HG03460 (cell line): ENCODE data around the gene DYNC1I2.
"Not testable (repeated sequence)": the region's sequence is repeated elsewhere in the genome, so short reads cannot be mapped to it uniquely, and the experiment has no call there.

Source experiments
- ATAC-seq: cut with Tn5 transposase; IDR thresholded peaks from one replicate; pipeline ENCODE4 v1.9.1; 2021; ENCODE audit not compliant: unreplicated experiment

DYNC1I2 gene

DNA sequence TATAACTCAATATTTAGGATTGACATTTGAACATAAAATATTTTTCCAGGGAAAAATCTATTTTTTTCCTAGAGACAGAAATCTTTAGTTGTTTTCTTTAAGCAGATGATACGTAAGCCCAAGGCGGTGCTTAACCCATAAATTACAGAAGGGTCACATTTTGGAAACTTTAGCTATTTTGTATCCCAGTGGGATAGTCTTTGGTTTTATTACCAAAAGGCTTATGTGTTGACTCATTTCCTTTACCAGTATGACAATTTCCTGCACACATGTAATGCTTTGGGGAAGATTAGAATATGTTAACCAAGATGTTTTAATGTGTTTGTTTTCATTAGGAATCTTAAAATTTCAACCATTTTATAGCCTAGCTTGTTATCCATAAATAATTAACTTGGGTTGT is 24.8 kb downstream of the DYNC1I2 start:
- ATAC-seq, result no peak

DNA sequence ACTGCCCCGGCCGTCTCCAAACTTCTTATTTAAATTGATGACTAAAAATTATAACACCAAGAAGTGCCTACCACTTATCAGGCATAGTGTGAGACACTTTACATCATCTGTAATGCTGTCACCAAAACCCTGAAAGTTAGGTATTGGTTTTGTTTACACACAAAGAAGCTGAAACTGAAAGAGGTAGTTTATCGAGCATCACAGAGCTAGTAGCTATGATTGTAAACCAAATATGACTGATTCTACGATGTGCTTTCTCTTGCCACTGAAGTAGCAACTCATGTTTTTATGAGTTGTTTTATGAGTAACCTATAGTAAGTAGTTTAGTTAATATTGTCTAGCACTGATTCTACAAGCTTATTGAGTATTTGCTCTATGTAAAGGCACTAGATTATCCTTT is 31.5 kb downstream of the DYNC1I2 start:
- ATAC-seq, result peak; percentile 57

DNA sequence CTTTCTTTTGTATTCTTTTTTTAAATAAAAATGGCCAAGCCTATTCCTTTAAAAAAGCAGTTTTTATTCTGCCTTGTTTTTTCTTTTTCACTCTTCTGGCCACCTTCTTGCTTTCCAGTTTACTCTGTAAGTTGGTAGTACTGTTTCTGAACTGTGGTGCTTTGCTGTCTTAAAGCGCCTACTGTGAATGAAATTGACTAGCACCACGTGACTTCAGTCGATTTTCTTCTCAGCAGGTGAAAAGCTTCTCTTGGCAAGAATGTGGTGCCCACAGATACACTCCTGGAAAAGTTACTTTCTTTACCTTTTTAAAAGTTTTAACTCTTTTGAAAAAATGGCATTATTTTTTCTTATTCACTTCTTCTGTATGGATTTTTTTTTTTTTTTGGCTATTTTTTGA is 32.4 kb downstream of the DYNC1I2 start:
- no peak for ATAC-seq

DNA sequence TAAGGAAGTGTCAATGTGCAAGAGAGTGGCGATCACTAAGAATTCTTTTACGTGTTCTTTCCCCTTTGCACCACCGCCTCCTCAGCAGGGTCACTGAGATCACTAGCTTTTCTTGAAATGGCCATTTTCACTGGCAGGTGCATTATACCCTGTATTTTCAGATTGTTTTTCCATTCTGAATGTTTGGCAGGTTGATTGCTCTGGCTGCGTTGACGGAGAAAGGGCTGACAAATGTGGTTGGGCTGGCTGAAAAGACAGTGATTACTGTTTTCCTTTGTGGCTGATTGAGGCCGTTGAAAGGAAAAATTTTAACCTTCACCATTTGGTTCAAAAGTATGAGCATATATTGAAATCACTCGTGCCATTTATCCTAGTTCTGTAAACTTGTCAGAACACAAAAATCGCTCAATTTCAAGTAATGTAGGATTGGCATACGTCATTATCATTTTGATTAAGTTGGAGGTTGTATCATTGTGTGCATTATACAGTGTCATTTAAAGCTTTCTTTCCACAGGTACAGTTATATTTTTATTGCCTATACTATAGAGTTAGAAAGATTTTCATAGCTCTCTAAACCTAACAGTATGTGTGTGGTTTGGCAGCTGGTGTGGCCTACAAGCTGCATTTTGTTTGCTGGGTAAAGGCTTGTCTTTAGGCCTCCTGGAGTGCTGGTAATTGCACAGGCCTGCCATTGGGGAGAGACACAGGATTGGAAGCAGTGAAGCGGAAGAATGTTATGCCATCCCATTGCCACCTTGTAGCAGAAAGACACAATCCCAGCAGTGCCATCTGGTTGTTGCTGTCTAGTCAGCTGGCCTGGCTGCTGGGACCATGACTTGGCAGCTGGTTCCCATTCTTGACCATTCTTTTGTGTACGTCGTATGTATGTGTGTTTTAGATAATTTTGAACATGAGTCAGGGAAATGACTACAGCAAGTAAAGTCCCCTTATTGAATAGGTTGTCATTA is 36.7 kb downstream of the DYNC1I2 start:
- ATAC-seq, result no peak

DNA sequence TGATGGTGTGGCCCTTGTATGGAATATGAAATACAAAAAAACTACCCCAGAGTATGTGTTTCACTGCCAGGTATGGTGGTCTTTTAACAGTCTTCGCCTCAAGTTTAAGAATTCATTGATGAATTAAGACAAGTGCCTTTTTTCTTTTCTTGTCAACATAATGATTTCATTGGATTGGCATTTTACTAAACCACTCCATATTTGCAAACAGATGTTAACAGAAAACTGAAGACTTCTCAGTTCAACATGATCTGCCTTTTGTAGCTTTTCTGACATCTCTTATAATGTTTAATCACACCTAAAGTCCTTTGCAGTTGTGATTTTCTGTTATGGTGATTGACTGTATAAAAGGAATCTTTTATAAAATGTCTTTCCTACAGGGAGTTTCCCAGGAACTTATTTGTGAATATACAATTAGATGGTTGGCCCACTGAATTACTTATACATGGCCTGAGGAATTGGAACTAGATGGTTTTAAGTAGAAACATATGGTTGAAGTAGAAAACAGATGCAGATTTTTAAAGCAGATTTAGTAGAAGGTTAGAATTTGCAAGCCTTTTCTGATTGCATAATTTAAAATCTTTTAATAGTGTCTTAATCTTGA is 39.7 kb downstream of the DYNC1I2 start:
- no peak for ATAC-seq

DNA sequence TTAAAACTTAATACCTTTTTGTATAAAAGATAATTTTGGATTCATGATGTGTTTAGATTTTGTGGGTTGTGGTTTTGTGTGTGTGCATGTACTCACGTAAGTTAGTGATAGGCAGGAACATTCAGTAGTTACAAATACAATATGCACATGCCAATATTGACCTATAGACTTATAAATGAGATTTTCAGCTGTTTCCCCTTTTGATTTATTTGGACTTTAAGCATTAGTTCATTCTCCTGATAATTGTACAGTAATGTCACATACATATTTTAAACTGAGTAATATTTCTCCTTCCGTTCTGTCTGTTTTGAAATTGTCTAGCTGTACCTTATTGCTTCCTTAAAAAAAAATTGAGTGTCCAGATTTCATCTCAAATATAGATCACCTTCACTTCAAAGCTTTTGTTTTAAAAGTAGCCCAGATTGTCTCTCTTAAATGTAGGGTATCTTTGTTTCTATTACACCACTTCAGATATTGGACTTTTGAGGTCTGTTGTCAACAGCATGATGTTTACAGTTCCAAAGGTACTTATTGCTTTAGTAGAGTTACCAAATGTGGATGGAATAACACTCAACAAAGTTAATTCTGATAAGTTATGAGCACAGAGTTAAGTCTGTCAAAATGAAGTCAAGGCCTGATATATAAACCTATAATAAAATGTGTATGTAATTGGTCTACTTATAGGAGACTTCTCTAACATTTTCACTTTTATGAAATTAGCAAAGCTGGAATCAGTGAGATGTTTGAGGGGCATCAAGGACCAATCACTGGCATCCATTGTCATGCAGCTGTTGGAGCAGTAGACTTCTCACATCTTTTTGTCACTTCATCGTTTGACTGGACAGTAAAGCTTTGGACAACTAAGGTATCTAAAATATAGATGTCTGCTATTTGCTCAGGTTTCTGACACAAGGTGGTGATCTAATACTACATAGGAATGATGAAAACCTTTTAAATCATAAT is 42.0 kb downstream of the DYNC1I2 start:
- no peak for ATAC-seq

DNA sequence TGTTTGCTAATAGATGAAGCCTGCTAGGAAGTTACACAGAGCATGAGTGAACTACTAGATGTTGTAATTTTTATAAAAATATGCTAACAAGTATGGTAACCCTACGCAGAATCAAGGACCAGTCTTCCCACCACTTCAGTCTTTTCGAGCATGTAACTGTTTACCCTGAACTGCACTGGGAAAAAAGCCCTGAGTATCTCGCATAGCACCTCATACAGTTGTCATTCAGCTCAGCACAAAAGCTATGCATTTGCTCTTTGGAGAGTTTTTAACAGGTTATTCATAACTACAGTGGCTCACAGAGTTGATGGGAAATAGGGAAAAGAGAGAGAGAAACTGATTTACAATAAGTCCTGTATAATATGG is 42.7 kb downstream of the DYNC1I2 start:
- no peak for ATAC-seq

DNA sequence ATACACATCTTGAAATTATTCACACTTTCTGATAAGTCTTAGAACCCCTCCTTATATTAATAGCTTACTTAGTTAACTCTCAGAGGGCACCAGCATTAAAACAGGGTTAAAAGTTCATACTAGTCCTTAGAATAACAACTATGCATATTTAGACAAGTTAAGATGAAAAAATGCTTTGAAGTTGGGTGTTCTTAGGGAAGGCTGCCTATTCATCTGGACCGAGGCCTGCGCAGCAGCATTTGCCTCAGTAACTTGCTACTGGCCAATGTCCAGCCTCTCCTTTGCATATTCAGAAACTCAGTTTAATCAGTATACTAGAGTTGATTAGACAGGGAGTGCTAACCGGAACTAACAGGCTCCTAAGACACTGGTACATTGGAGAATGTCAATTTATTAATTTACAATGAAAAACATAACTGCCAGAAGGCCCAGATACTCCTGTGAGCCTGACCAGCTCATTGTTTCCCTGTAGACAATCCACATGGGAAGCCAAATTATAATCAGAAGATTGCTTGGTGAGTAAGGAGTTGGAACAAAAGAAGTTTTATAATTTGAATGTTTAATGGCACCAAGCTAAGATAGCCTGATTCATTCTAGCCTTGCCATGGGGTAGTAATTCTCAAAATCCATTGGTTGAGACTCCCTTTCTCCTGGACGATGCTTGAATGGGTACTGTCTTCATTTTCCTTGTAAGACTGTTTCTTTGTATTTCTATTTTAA is 48.9 kb downstream of the DYNC1I2 start:
- ATAC-seq, result no peak

DNA sequence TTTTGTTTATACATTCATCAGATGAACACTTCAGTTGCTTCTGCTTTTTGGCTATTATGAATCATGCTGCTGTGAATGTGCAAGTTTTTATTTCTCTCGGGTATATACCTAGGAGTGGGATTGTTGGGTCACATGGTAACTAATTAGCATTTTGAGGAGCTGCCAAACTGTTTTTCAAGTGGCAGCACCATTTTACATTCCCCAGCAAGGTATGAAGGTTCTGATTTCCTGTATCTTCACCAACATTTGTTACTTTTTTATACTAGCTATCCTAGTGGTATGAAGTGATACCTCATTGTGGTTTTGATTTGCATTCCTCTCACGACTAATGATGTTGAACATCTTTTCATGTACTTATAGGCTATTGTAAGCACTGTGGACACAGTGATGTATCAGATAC is 53.9 kb downstream of the DYNC1I2 start:
- no peak for ATAC-seq

DNA sequence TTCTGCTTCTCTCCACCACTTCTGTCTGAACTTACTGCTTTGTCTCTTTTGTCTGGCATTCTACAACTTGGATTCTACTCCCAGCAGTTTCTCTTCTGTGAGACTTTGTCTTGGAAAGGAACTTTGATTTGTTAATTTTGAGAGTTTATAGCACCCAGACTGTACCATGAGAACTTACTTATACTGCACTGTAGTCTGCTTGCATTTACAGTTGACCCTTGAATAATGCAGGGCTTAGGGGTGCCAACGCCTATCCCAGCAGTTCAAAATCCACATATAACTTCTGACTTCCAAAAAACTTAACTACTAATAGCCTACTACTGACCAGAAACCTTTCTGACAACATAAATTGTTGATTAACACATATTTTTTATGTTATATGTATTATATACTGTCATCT is 55.5 kb downstream of the DYNC1I2 start:
- no peak for ATAC-seq

DNA sequence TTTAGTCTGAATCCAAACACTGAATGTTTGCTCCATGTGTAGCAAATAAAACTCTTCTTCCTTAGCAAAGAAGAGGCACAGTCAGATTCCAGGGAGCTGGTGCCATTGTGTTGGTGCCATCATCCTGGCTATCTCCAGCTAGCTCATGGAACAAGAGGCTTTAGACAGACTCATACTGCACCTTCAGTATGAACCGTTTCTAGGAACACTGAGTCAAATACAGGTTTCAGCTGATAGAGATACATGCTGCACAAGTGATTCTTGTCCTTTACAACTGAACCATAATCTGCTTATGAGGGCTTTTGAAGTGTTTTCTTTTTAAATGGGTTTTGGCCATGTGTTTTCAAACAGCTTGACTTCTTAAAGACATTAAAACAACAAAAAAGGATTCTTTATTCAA is 57.9 kb downstream of the DYNC1I2 start:
- ATAC-seq, result no peak

DNA sequence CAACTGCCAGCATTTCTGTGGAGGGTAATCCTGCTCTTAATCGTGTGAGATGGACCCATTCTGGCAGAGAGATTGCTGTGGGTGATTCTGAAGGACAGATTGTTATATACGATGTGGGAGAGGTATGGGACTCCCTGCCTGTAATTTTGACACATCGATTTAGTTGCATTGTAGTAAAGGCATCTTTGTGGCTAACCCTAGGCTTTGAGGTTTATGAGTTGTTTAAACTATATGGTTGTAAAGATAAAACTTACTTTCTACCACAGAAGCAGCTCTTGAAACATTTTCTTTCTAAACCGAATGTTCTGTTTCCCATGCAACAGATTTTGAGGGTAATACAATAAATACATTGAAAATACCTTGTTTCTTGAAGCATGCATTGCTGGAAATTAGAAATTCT is 58.5 kb downstream of the DYNC1I2 start:
- no peak for ATAC-seq

DNA sequence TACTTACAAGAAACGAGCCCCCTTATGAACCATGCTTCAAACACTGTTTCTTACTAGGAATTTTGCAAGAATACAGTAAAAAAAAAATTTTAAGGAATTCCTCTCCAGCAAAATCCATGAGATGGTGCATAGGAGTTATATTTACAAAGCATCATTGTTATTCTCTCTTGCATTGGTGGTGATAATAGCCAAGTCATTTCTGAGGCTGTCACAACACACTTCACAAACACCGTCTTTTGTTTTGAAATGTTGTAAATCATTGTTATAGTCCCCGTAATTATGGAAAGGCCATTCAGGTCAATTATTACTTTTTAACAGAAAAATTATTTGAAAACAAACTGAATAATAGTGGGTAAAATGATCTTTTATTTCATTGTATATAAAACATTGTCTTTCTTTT is 60.1 kb downstream of the DYNC1I2 start:
- ATAC-seq, result no peak

DNA sequence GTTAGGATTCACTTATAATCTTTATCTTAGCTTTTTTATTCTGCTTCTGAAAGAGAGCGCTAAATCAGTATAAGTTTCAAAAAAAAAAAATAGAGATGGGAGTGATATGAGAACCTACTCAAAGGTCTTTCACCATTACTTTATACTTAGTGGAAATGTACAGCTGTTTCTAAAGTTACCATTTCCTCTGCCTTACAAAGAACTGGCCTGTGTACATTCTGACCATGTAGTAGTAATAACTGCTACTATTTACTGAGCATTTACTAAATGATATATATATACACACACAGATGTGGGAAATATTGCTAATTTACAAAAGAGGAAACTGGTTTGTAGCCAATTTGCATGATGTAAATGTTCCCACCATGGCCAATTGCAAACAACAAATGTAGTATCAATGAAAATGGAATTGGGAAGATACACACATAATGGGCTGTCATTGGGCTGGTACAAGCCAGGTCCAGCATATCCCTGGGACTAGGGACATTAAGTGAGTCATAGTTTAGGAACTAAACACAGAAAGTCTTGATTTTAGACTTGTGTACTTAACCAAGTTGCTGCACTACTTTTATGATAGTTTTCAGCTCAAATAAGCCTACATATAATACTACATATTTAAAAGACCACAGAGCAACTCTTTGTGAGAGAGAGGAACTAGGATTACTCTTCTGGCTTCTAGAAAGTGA is 67.1 kb downstream of the DYNC1I2 start:
- no peak for ATAC-seq

DNA sequence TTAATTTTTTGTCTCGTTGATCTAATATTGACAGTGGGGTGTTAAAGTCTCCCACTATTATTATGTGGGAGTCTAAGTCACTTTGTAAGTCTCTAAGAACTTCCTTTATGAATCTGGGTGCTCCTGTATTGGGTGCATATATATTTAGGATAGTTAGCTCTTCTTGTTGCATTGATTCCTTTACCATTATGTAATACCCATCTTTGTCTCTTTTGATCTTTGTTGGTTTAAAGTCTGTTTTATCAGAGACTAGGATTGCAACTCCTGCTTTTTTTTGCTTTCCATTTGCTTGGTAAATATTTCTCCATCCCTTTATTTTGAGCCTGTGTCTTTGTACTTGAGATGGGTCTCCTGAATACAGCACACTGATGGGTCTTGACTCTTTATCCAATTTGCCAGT is 71.5 kb downstream of the DYNC1I2 start:
- not testable (repeated sequence) for ATAC-seq

DNA sequence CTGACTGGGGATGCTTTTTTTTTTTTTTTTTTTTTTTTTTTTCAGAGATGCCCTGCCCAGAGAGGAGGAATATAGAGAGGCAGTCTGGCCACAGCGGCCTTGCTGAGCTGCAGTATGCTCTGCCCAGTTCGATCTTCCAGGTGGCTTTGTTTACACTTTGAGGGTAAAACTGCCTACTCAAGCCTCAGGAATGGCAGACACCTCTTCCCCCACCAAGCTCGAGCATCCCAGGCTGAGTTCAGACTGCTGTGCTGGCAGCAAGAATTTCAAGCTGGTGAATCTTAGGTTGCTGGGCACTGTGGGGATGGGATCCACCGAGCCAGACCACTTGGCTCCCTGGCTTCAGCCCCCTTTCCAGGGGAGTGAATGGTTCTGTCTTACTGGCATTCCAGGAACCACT is 73.9 kb downstream of the DYNC1I2 start:
- ATAC-seq, result not testable (repeated sequence)

DNA sequence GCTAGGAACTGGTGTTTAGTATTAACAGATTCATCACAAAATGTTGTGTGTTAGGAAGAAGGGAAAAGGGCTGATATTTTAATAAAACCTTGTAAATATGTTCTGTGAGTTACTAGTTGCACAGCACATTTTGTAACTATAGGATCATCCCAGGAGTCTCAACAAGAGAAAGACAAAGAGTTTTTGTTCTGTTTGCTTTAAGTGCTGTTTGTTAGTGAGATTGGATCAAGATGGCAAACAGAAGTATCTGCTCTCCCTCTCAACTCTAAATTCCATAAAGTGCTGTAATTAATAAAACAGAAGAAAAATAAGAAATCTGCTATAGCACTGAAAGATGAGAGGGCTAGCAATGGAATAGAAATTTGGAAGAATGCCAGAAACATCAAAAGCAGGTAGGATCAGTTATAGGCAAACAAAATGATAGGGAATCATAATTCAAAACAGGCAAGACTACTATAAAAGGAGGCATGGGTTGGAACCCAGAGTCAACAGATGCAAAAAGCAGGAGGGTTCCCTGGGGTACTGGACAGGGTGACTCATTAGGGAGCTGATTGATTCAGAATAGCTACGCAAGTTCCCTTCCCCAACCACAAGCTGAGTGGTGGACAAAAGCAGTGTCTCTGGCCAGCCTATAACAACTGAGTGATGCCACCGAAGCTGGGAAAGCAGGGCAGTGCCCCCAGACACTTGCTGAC is 75.8 kb downstream of the DYNC1I2 start:
- ATAC-seq, result no peak

DNA sequence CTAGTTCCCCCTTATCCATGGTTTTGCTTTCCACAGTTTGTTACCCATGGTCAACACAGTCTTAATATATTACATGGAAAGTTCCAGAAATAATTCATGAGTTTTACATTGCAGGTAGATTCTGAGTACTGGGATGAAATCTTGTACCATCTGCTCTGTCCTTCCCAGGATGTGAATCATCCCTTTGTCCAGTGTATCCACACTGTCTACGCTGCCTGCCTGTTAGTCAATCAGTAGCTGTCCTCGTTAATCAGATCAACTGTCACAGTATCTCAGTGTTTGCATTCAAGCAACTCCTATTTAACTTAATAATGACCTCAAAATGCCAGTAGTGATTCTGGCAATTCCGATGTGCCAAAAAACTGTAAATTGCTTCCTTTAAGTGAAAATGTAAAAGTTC is 76.3 kb downstream of the DYNC1I2 start:
- ATAC-seq, result no peak

DNA sequence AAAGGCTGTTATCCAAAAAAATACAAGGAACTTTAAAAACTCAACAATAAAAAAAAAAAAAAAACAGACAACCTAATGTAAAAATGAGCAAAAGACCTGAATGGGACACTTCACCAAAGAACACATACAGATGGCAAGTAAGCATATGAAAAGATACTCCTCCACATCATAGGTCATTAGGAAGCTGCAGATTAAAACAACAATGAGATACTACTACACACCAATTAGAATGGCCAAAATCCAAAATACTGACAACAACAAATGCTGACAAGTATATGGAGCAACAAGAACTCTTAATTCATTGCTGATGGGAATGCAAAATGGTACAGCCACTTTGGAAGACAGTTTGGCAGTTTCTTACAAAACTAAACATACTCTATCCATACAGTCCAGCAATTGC is 84.2 kb downstream of the DYNC1I2 start:
- ATAC-seq, result no peak

DNA sequence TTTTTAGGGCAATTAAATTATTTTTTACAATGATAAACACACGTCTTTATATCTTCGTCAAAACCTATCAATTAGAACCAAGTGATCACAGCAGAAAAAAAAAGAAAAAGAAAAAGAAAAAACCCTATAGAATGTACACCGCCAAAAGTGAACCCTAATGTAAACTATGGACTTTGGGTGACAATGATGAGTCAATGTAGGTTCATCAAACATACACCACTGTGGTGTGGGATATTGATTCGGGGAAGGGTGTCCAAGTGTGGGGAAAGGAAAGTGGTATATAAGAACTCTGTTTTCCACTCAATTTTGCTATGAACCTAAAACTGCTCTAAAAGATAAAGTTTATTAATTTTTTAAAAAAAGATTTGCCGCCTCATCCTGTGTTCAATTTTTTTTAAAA is 85.1 kb downstream of the DYNC1I2 start:
- ATAC-seq, result no peak
